Measurements from ENCODE around the gene MAP2K2. TPM values are rescaled to one million over a fixed set of nuclear protein-coding genes. Genes with fewer than 3 reads are reported as not detected.
"Not testable (repeated sequence)": the region's sequence is repeated elsewhere in the genome, so short reads cannot be mapped to it uniquely, and the experiment has no call there.

The MAP2K2 gene
- total RNA-seq, 4 donors from 2014 or later: 136 to 199 (median 195) TPM

GRCh38 chr19:4140237-4140711 lies 16.4 kb upstream of the MAP2K2 start:
- TF ChIP-seq POLR2A (IDR thresholded peaks at IDR 0.05) (no peak), EP300 (IDR thresholded peaks at IDR 0.05; ENCODE audit: low read depth) (no peak), POLR2AphosphoS5 (IDR thresholded peaks at IDR 0.05) (peak in 1 of 3 donors; percentile 24), CTCF (IDR thresholded peaks at IDR 0.05) (peak; percentile 51 to 76 (median 62))
- DNase-seq: peak; percentile 56
- H3K27me3 ChIP-seq: no peaks in the 10 kb centered on the region
- H3K4me3 ChIP-seq: peak overlapping the region in 1 of 4 donors; percentile 6
- in situ Hi-C loops (cut with MboI; ENCODE audit: low pct_ligation_motif_present in 1 of 4, low pct_unique_long_range_greater_than_20kb in 1 of 4, low sequenced_read_pairs in 3 of 4) (loop anchor here in 1 of 4 donors (25.0 kb wide), 1 partner anchor 153 kb away; the partner anchor contains the start of gene EEF2), intact Hi-C loops (cut with DNase I; ENCODE audit: low total_unique reads) (no loop called here)
- no peaks in the 10 kb centered on the region for H3K9me3 ChIP-seq
- 11 to 16% methylated on average over 5 to 12 of the region's 12 CpGs for WGBS, 2 donors (ENCODE audit: low coverage in 1 of 2)
- no peaks in the 10 kb centered on the region for H3K36me3 ChIP-seq
- H3K27ac ChIP-seq: peak overlapping the region; percentile 54 to 69 (median 62)
- H3K4me1 ChIP-seq: peaks cover 0 to 48% (median 28%) of the 10 kb centered on the region in 4 donors

- Histone ChIP-seq H3K27ac (peak overlapping the region; percentile 54 to 69 (median 62)), H3K27me3 (no peaks in the 10 kb centered on the region), H3K4me3 (peak overlapping the region in 1 of 4 donors; percentile 6), H3K9me3 (no peaks in the 10 kb centered on the region), H3K4me1 (peaks cover 0 to 44% (median 26%) of the 10 kb centered on the region in 4 donors), H3K36me3 (no peaks in the 10 kb centered on the region)
- 25 to 67% methylated on average over 4 to 14 of the region's 14 CpGs for WGBS, 2 donors (ENCODE audit: low coverage in 1 of 2)
- in situ Hi-C loops (cut with MboI; ENCODE audit: low pct_ligation_motif_present in 1 of 4, low pct_unique_long_range_greater_than_20kb in 1 of 4, low sequenced_read_pairs in 3 of 4): loop anchor here in 1 of 4 donors (25.0 kb wide), 1 partner anchor 152 kb away; the partner anchor contains the start of gene EEF2
- intact Hi-C loops (cut with DNase I; ENCODE audit: low total_unique reads): no loop called here
- DNase-seq: peak; percentile 94
- TF ChIP-seq POLR2AphosphoS5 (IDR thresholded peaks at IDR 0.05) (no peak), CTCF (IDR thresholded peaks at IDR 0.05) (peak; percentile 76 to 92 (median 87))
Measured at GRCh38 chr19:4139614-4140236, 15.8 kb upstream of the MAP2K2 start.

GRCh38 chr19:4138445-4138844 lies 14.5 kb upstream of the MAP2K2 start:
- no peak for TF ChIP-seq CTCF (IDR thresholded peaks at IDR 0.05)
- TF ChIP-seq POLR2AphosphoS5 (IDR thresholded peaks at IDR 0.05): no peak
- TF ChIP-seq POLR2A (IDR thresholded peaks at IDR 0.05): no peak
- TF ChIP-seq EP300 (IDR thresholded peaks at IDR 0.05; ENCODE audit: low read depth): no peak
- Histone ChIP-seq H3K9me3 (no peaks in the 10 kb centered on the region), H3K4me1 (peaks cover 0 to 36% (median 21%) of the 10 kb centered on the region in 4 donors), H3K27ac (peak overlapping the region in 2 of 4 donors; percentile 77 to 82), H3K4me3 (no peak overlapping the region), H3K36me3 (no peaks in the 10 kb centered on the region), H3K27me3 (no peaks in the 10 kb centered on the region)
- 60 to 76% methylated on average over 4 to 5 of the region's 5 CpGs for WGBS, 2 donors (ENCODE audit: low coverage in 1 of 2)
- intact Hi-C loops (cut with DNase I; ENCODE audit: low total_unique reads) (no loop called here), in situ Hi-C loops (cut with MboI; ENCODE audit: low pct_ligation_motif_present in 1 of 4, low pct_unique_long_range_greater_than_20kb in 1 of 4, low sequenced_read_pairs in 3 of 4) (loop anchor here in 1 of 4 donors (25.0 kb wide), 1 partner anchor 151 kb away; the partner anchor contains the start of gene EEF2)
- no peak for DNase-seq

- Histone ChIP-seq H3K36me3 (no peaks in the 10 kb centered on the region), H3K4me3 (no peak overlapping the region), H3K9me3 (no peaks in the 10 kb centered on the region), H3K27me3 (no peaks in the 10 kb centered on the region), H3K27ac (peak overlapping the region; percentile 75 to 82 (median 76)), H3K4me1 (peaks cover 0 to 36% (median 15%) of the 10 kb centered on the region in 4 donors)
- WGBS, 2 donors (ENCODE audit: low coverage in 1 of 2): 58 to 67% methylated on average over 3 to 8 of the region's 8 CpGs
- intact Hi-C loops (cut with DNase I; ENCODE audit: low total_unique reads): no loop called here
- peak; percentile 56 for DNase-seq
- TF ChIP-seq POLR2AphosphoS5 (IDR thresholded peaks at IDR 0.05) (peak in 1 of 3 donors; percentile 12), EP300 (IDR thresholded peaks at IDR 0.05; ENCODE audit: low read depth) (no peak)
- in situ Hi-C loops (cut with MboI; ENCODE audit: low pct_ligation_motif_present in 1 of 4, low pct_unique_long_range_greater_than_20kb in 1 of 4, low sequenced_read_pairs in 3 of 4): loop anchor here in 1 of 4 donors (25.0 kb wide), 1 partner anchor 149 kb away; the partner anchor contains the start of gene EEF2
Measured at GRCh38 chr19:4136680-4137088, 12.8 kb upstream of the MAP2K2 start.

GRCh38 chr19:4135386-4135785 lies 11.5 kb upstream of the MAP2K2 start:
- H3K9me3 ChIP-seq; intact Hi-C loops (cut with DNase I; ENCODE audit: low total_unique reads); H3K4me3 ChIP-seq; H3K36me3 ChIP-seq; H3K27ac ChIP-seq; DNase-seq; H3K27me3 ChIP-seq: not testable (repeated sequence)
- in situ Hi-C loops (cut with MboI; ENCODE audit: low pct_ligation_motif_present in 1 of 4, low pct_unique_long_range_greater_than_20kb in 1 of 4, low sequenced_read_pairs in 3 of 4): loop anchor here in 1 of 4 donors (25.0 kb wide), 1 partner anchor 148 kb away; the partner anchor contains the start of gene EEF2
- WGBS, 2 donors (ENCODE audit: low coverage in 1 of 2): 93 to 95% methylated on average over 6 to 9 of the region's 9 CpGs
- peaks cover 0 to 39% (median 23%) of the 10 kb centered on the region in 4 donors for H3K4me1 ChIP-seq
